Measurements from ENCODE around the gene TAF9B. TPM values are rescaled to one million over a fixed set of nuclear protein-coding genes. Genes with fewer than 3 reads are reported as not detected.

The TAF9B gene
- total and polyA plus RNA-seq, 8 donors = 3.2 to 75.4 (median 12.6) TPM

DNA sequence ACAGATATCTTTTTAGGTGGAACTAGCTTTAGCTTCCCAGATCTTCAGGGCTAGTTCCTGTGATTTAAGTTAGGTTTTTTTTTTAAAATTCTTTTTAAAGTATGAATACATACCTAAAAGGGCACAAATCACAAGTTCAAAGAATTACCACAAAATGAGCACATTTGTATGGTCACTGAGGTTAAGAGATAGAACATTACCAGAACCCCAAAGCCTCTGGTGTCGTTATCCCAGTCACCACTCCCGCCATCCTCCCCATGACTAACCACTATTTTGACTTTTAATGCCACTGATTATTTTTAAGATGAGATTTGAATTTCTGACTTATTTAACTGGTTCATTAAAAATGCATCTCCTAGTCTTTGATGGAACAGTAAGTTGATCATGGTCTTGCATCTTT lies 30.0 kb downstream of the TAF9B start:
- H3K27me3 ChIP-seq = no peaks in the 10 kb centered on the region
- H3K4me3 ChIP-seq = no peak overlapping the region
- H3K36me3 ChIP-seq = peaks cover 0 to 40% (median 27%) of the 10 kb centered on the region in 4 donors
- no peak for DNase-seq
- H3K9me3 ChIP-seq = no peaks in the 10 kb centered on the region
- no peak overlapping the region for H3K27ac ChIP-seq
- H3K4me1 ChIP-seq = peaks cover 6 to 70% (median 22%) of the 10 kb centered on the region in 4 donors
- WGBS, 5 donors = 75 to 91% (median 85%) methylated on average over 2 of the region's 2 CpGs
- TF ChIP-seq, protein P1, sequence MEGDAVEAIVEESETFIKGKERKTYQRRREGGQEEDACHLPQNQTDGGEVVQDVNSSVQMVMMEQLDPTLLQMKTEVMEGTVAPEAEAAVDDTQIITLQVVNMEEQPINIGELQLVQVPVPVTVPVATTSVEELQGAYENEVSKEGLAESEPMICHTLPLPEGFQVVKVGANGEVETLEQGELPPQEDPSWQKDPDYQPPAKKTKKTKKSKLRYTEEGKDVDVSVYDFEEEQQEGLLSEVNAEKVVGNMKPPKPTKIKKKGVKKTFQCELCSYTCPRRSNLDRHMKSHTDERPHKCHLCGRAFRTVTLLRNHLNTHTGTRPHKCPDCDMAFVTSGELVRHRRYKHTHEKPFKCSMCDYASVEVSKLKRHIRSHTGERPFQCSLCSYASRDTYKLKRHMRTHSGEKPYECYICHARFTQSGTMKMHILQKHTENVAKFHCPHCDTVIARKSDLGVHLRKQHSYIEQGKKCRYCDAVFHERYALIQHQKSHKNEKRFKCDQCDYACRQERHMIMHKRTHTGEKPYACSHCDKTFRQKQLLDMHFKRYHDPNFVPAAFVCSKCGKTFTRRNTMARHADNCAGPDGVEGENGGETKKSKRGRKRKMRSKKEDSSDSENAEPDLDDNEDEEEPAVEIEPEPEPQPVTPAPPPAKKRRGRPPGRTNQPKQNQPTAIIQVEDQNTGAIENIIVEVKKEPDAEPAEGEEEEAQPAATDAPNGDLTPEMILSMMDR (IDR thresholded peaks at IDR 0.05) = no peak
- TF ChIP-seq POLR2A (IDR thresholded peaks at IDR 0.05) (no peak), EP300 (IDR thresholded peaks at IDR 0.05) (no peak), POLR2AphosphoS5 (IDR thresholded peaks at IDR 0.05) (no peak)
- intact Hi-C loops (cut with DNase I; ENCODE audit: low total_unique reads) = no loop called here

DNA sequence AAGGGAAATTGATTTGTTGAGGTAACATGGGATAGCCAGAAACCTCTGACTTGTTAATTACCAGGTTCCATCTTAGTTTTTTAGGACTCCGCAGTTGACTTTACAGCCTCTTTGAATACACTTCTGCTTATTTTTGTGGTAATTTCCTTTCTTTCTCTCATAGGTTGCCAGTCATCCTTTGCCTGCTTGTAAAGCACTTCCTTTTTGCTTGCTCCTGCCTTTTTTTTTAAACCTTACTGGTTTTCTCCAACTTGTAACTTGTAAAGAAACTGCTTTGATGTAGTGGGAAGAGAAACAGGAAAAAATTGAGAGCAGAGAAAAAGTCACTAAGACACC lies 32.8 kb downstream of the TAF9B start:
- H3K9me3 ChIP-seq = no peaks in the 10 kb centered on the region
- H3K4me3 ChIP-seq = peak overlapping the region in 3 of 4 donors; percentile 63 to 73 (median 64)
- DNase-seq = no peak
- intact Hi-C loops (cut with DNase I; ENCODE audit: low total_unique reads) = no loop called here
- TF ChIP-seq EP300 (IDR thresholded peaks at IDR 0.05) = no peak
- peaks cover 6 to 49% (median 21%) of the 10 kb centered on the region in 4 donors for H3K4me1 ChIP-seq
- peak overlapping the region in 3 of 5 donors; percentile 93 to 96 (median 96) for H3K27ac ChIP-seq
- H3K36me3 ChIP-seq = peaks cover 0 to 17% (median 7%) of the 10 kb centered on the region in 4 donors
- H3K27me3 ChIP-seq = no peaks in the 10 kb centered on the region
- 69 to 90% (median 77%) methylated on average over 1 of the region's 1 CpG for WGBS, 5 donors

DNA sequence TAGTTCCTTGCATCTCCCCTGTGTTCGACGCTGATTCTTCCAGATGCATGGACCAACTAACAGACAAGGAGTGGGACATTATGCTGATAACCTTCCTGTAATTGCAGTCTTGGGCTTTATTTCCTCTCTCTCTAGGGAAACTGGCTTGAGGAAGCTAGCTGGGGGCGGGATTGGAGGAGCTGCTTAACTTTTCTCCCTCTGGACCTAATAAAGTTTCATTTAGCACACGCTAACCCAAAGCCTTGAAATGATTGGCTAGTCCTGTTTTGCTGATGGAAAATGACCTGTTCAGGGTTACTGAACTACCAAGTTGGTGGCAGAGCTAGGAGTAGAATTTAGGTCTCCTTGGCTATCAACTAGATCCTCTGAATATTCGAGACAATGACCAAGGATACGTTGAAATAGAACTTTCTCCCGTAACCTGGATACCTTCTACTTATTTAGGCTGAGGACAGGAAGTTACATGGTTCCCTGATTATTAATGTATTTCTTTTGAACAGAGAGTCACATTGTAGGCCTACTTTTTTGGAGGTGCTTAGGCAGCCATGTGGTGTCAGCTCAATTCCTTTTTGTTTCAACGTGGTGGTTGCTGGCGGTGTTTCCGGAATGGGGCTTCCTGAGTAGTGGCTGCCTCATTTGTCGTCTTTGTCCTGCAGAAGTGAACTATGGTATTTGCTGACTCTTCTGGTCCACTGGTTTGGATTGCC lies 33.4 kb downstream of the TAF9B start:
- no peak for TF ChIP-seq POLR2A (IDR thresholded peaks at IDR 0.05)
- TF ChIP-seq, protein P1 (IDR thresholded peaks at IDR 0.05) = no peak
- TF ChIP-seq POLR2AphosphoS5 (IDR thresholded peaks at IDR 0.05) = no peak
- no peak for TF ChIP-seq EP300 (IDR thresholded peaks at IDR 0.05)
- Histone ChIP-seq H3K27ac (peak overlapping the region in 4 of 5 donors; percentile 93 to 96 (median 94)), H3K9me3 (no peaks in the 10 kb centered on the region), H3K27me3 (no peaks in the 10 kb centered on the region), H3K36me3 (peaks cover 0 to 13% (median 4%) of the 10 kb centered on the region in 4 donors), H3K4me1 (peaks cover 6 to 44% (median 20%) of the 10 kb centered on the region in 4 donors), H3K4me3 (peak overlapping the region in 3 of 4 donors; percentile 63 to 73 (median 64))
- peak in 1 of 2 donors; percentile 13 for DNase-seq
- 39 to 67% (median 50%) methylated on average over 11 of the region's 11 CpGs for WGBS, 5 donors
- intact Hi-C loops (cut with DNase I; ENCODE audit: low total_unique reads) = no loop called here

DNA sequence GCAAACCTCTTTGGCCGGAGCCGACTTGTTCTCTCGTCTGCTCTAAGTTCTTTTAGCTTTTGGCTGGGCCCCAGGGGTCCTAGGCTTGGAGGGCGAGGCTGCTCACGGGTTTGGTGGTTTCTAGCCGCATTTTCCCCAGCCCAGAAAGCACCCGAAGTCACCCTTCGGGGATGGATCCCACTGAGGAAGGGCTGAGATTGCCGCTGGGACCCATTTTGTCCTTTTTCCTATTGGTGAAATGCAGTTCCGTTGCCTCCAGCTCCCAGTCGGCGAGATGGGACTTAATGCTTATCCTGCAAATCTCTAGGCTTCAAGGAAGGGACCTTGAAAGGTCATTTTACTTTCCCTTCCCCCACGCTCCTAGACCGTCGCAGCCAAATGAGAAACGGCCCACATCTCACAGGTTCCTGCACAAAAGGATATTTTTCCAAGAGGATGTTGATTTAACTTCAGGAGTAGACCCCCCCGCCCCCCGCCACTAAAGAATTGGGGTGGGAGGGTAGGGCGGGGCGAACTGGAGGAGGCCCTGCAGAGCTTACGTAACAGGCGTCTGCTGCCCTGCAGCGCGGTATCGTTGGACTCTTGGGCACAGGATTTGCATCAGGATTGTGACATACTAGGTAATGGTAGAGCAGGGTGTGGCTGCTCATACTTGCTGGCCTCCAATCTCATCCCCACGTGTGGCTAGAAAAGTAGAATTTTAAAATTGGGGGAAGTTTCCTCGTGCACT lies 34.8 kb downstream of the TAF9B start:
- Histone ChIP-seq H3K27me3 (no peaks in the 10 kb centered on the region), H3K9me3 (no peaks in the 10 kb centered on the region), H3K4me1 (peaks cover 6 to 42% (median 20%) of the 10 kb centered on the region in 4 donors), H3K4me3 (peak overlapping the region; percentile 63 to 73 (median 64)), H3K36me3 (peaks cover 0 to 1% (median 0%) of the 10 kb centered on the region in 4 donors), H3K27ac (peak overlapping the region; percentile 83 to 96 (median 93))
- TF ChIP-seq POLR2AphosphoS5 (IDR thresholded peaks at IDR 0.05) (peak; percentile 1 to 62 (median 40)), POLR2A (IDR thresholded peaks at IDR 0.05) (no peak), EP300 (IDR thresholded peaks at IDR 0.05) (no peak)
- TF ChIP-seq, protein P1 (IDR thresholded peaks at IDR 0.05) = no peak
- DNase-seq = peak; percentile 57 to 82
- intact Hi-C loops (cut with DNase I; ENCODE audit: low total_unique reads) = no loop called here
- 0 to 37% (median 7%) methylated on average over 19 to 27 of the region's 27 CpGs for WGBS, 5 donors
